Measurements from ENCODE around the gene TSPYL4.

TSPYL4 gene

DNA sequence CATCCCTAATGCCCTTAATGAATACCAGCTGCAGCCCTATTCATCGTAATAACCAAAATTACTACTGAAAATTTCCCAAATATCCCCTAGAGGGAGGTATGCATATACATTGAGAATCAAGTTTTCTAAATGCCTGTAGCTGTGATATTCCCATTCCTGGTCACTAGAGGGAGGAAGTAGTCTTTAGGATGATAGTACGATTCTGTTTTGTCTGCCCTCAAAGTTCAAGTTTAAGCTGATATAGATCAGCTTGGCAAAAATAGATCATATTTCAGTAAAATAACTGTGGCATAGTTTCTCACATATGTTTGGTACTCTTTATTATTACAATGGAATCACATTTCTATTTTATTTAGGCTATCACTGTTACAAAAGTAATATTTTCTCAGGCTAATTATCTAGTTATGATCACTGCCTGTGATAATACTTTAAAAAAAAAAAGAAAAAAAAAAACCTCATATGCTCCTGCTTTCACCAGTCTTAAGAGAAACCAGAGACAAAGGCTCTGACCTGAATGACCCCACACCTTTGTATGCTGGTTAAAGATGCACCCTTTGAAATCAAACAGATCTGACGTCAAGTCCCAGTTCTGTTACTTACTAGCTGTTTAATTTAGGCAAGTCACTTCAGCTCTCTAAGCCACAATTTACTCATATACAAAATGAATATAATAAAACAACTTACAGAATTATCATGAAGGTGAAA is 14.9 kb upstream of the TSPYL4 start:
- no peak for DNase-seq

DNA sequence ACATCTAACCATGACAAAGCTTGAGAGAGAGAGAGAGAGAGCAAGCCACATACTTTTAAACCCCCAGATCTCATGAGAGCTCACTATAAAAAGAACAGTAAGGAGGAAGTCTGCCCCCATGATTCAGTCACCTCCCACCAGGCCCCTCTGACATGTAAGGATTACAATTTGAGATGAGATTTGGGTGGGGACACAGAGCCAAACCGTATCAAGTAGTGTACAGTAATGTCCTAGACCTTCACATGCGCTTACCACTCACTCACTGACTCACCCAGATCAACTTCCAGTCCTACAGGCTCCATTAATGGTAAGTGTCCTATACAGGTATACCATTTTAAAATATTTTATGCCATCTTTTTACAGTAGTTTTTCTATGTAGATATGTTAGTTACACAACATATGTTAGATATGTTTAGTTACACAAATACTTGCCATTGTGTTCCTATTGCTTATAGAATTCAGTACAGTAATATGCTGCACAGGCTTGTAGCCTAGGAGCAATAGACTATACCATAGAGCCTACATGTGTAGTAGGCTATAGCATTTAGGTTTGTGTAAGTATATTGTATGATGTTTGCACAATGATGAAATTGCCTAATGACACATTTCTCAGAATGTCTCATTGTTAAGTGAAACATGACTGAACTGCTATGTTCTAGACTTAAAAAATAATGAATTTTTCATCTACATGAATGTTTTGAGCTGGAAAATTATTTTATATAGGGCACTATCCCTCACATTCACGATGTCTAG is 14.1 kb upstream of the TSPYL4 start:
- DNase-seq: no peak

DNA sequence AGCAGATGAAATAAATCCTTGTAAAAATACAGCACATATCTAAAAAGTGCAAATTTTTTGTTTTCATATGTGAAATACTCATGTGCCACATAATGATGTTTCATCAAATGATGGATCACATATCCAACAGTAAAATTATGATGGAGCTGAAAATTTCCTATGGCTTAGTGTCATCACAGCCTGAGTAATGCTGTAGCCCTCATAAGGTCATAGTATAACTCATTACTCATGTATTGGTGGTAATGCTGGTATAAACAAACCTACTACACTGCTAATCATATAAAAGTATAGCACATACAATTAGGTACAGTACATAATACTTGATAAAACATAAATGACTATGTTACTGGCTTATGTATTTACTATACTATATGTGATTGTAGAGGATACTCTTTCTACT is 12.9 kb upstream of the TSPYL4 start:
- DNase-seq: no peak

DNA sequence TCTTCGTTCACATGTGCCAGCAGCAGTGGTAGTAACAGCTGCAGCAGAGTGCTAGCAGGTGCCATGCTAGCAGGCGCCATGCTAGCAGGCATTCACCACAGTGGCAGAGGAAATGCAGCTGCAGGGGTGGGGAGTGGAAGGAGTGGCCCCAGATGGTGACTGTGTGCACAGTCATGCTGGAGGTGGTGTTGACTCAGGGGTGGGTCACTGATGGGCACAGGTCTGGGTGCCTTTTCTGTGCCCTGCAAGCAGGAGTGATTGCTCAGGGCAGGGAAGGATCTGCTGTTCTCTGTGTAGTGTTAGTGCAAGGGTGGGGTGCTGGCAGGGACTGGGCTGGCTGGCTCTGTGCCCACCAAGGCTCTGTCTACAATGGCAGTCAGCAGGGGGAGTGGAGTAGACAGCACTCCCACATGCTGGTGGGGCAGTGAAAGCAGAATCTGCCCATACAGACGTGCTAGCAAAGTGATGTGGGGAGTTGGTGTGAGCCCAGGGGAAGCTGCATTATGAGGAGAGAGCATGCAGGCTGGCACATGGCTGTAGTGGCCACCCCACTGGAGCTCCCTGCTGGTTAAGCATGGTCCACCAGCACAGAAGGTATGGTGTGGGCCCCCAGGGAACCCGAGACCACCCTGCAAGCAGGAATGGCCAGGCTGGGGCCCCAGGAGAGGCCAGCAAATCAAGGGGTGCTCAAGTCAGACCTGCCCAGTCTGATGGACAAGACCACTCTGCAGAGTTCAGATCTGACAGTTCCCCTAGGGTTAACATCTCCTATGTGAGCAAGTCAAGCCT is 11.4 kb upstream of the TSPYL4 start:
- DNase-seq: no peak

DNA sequence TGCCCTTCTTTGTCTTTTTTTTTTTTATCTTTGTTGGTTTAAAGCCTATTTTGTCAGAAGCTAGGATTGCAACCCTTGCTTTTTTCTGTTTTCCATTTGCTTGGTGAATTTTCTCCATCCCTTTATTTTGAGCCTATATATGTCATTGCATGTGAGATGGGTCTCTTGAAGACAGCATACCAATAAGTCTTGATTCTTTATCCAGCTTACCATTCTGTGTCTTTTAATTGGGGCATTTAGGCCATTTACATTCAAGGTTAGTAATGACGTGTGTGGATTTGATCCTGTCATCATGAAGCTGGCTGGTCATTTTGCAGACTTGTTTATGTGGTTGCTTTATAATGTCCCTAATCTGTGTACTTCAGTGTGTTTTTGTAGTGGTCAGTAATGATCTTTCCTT is 9.5 kb upstream of the TSPYL4 start:
- no peak for DNase-seq

DNA sequence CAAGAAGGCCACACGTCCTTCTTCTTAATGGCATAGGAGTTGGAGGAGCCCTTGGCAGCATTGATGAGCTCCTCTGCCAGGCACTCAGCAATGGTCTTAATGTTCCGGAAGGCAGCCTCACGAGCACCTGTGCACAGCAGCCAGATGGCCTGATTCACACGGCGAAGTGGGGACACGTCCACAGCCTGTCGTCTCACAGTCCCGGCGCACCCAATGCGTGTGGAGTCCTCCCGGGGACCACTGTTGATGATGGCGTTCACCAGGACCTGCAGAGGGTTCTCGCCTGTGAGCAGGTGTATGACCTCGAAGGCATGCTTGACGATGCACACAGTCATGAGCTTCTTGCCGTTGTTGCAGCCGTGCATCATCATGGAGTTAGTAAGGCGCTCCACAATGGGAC is 4.6 kb upstream of the TSPYL4 start:
- no peak for DNase-seq

DNA sequence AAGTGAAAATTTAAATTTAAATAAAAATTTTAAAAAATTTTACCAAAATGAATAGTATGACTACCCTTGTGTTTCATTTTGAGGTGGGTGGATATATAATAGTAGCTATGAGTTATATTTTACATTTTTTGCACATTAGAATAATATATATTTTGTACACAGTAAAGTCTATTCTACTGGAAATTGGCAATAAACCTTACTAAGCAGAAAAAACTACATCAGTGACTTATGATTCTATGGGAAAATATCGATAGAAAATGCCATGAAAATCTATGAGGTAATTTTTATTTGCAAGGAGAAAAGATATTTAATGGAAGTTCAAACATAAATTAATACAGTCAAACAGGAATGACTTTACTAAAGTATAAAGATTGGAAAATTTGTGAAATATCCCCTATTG is 2.8 kb upstream of the TSPYL4 start:
- no peak for DNase-seq

DNA sequence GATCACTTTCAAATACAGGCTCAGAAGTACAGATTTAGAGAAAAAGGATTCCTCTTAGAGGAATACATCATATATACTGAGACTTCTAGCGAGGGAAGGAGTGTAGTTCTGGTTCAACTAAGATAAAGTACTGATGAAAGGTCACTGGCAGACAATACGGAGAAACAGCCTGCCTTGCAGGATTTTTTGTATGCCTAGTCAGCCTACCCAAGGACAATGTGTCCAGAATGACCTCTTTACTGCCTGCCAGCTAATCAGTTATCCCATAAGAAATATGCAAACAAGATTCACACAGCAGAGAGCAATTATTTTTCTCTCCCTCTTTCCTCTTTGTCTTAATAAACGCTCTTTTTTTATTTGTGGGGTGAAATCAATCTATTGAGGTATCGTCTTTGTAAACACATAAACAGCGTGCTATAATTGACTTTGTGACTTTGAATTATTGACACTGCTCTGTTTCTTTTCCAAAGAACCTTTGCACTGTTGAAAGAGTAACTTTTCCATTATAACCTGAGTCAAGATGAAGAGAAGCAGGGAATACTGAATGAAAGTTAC is 1.4 kb upstream of the TSPYL4 start:
- DNase-seq: no peak

DNA sequence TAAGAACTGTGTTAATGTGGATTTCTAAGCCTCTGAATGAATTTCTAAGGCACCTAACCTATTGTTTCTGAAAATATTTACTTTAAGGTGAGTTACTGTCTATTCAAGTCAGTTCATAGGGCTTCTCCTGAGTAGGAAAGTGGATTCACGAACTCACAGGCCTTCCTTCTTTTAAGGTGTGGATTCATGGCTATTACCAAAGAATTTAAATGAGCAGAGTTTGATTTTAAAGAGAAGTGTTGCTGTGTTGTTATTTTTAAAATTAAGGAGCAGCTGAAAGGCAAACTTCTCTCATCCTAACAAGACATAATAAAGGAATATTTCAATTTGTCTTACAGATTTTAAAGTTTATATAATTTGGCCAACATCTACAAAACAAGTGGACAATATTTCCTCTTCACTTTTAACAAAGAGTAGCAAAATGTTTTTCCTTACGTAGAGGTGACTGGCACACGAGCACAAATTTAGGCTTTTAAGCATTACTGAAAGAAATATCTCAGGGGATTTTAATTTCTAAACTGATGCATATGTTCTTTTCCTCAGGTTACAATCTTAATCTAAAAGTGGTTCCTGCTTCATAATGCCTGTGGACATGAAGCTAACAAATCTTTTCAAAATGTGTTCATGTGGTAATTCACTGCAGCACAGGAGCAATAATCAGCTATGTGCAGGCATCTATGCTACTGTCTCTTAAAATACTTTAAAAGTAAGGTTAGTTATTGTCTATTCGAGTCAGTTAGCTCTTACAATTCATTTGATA is 602 bp upstream of the TSPYL4 start:
- DNase-seq: no peak

DNA sequence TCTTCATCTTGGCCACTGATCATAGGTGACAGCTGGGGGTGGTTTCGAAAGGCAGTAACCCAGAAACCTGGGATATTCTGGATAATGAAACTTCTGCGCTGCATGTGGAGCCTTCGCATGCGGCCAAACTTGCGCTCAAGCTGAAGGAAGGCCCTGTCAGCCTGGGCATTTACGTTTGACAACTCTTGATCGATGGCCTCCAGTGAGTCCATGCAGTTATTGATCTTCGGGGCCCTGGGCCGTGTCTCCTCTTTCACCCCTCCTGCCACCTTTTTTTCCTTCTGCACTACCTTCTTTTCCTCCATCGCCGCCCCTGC is 729 bp downstream of the TSPYL4 start:
- no peak for DNase-seq

DNA sequence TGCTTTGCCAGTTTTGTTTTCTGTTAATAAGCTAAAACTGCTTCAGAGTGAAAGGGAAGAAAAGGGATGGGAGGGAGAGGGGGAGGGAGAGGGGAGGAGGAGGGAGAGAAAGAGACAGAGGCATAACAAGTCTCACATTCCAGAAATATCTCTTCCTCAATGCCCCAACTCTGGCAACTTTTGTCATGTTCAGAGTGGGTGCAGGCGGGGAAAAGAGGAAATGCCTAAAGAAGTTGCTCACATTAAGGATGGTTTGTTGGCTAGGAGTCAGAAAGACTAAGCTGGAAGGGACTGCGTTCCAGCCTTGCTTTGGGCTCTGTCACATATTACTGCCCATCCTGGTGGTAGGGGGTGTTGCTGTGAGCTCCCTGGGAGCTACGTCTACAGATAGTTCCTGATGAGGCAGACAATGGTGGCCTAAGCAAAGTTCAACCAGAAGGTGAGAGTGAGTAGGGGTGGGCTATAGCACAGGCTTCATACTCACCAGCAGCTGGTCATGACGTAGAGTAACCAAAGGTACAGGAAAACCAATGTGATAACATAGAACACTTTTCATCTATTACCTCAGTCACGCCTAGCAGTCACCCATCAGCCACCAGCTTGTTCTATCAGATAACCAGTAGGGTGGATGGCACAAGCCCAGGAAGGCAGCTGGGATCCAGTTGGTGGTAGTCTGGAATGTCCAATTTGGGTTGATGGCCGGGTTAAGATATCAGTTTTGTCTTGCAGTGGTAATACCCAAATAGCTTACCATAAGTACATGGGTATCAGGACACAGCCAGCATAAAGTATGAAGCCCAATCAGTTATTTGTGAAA is 2.1 kb downstream of the TSPYL4 start:
- DNase-seq: no peak

DNA sequence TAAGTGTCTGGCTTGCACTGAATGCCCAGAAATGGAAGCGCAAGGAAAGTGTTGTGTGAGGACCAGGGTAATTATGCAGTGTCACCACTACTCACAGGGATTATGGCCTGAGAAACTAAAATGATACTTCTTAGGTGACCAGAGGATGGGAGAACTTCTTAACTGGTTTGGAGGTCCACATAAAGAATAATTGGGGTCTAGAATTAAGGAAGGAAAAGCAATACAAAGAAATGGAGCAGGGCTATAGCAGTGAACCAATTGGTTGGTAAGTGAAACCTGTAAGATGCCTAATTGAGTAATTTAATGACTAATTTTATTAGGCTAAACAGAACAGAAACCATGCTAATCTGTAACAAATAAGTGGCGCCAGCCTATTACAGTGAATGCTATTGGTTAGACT is 5.3 kb downstream of the TSPYL4 start:
- no peak for DNase-seq

DNA sequence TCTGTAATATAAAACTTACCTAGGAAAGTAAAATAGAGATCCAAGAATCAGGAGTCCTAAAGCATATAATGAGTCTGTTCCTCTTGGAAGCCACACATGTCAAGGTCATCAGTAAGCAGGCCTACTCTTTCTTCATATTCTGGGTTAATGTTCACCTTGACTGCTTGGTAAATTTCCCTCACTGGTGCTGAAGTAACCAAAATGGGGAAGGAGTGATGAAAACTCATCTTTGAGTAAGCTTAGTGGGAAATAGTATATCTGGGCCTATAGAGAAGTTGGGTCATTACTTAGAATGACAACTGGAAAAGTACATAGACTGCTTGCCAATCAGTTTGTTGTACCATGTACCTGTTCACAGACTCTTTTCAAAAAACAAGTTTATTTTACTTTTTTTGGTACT is 6.6 kb downstream of the TSPYL4 start:
- no peak for DNase-seq

DNA sequence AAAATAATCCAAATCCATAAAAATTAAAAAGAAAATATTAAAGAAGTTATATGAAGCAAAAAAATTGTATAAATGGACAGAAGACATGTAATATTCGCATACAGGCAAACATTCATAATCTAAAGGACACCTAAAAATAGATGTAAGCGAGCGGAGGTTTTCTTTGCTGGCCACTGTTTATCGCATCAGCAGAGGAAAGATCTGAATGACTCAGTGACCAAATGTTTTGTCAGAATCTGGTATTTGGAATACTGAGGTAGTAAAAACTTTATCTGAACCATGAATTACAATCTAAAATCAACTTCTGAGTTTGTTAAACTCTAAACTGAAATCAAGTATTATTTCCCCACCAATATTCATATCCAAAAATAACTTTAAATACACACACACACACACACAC is 7.8 kb downstream of the TSPYL4 start:
- no peak for DNase-seq

DNA sequence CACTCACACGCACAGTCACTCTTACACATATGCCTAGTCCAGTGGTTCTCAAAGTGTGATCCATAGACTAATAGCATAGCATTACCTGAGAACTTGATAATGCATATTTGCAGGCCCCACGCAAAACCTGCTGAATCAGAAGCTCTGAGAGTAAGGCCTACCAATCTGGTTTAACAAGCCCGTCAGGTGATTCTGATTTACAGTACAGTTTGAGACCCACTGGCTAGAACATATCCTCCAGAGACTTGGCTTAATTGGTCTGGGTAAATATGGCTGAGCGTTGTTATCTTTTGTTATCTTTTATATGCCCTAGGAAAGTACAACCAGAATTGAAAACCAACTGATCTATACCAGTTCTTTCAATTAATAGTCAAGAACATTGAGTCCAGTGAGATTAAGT is 9.6 kb downstream of the TSPYL4 start:
- DNase-seq: no peak

DNA sequence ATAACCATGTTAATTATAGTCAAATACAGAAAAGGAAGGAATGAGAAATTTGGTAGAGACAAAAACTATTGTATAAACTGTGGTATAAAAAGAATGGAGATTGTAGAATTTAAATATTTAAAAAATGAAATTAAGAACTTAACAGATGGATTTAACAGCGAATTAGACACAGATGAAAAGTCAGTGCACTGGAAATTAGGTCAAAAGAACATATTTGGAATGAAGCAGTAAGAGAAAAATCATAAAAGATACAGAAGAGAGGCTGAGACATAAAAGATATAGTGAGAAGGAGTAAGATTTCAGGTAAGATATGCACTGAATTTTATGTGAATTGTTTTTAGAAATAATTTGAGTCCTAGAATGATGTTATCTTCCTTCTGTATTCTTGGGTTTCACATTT is 14.0 kb downstream of the TSPYL4 start:
- DNase-seq: no peak

DNA sequence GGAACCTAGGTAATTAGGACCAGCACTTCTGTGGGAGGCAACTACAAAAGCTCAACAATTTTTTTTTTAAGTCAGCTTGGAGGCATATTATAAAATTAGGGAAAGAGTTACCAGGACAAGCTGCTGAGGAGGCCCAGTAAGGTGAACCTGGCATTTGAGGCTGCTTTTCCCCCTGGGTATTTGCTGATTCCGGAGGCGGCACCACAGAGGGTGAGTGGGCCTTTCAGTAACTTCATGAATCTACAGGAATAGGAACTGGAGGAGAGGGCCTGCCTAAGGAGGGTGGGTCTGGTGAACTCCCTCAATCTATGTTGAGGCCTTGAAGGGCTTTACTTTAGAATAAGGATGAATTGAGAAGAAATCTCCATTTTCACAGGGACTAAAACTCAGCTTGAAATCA is 14.6 kb downstream of the TSPYL4 start:
- DNase-seq: no peak

DNA sequence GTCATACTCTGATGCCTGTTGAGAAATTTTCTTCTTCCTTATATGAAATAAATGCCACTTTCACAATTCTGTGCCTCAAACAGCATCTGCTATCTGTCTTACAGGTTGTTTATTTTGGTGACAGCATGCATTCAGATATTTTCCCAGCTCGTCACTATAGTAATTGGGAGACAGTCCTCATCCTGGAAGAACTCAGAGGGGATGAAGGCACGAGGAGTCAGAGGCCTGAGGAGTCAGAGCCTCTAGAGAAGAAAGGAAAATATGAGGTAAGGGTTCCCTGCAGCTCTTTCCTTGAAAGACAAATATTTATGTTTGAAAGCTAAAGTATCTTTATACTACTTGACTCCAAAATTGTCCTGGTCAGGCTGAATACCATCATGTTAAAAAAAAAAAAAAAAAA is 15.8 kb downstream of the TSPYL4 start:
- DNase-seq: no peak

DNA sequence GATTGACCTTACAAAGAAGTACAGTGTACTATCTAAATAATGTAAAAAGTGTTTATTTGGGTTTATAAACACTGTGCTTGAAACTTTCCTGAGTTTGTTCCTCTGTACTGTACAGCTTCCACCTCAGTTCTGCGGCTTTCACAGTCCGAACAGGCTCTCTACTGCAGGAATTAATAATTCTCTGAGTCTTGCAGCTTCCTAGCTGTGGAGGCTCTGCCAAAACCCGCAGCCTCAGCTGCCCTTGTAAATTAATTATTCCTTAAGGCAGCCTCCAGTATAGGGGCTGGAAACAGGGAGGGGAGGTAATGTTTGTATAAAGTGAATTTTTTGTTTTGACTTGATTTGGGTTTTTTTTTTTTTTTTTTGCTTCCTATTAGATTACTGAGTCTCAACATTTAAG is 19.2 kb downstream of the TSPYL4 start:
- DNase-seq: no peak

DNA sequence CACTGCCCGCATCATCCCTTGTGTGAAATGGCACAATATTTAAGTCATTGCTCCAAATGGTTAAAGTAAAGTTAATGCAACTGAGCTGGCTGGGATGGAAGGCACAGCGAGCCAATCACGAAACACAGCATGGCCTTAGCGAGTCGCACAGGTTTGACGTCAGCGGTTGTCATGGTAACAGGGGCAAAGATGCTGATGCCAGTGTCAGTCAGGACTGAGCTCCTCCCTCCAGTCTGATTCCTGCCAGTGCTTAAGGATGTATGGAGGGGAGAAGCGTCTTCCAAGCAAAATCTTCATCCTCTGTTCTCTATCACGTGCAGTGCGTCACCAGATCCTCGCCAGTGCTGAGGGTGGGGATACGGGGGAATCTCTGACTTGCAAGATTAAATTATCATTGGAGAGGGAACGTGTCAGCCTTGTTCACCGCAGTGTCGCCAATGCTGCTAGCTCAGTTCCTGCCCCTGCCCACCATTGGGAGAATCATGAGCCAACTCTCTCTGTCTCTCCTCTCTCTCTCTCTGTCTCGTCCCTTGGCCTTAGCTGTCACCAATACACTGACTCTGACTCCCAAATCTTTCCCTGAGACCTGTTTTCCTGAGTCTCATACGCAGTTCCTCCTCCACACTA is 24.5 kb downstream of the TSPYL4 start:
- DNase-seq: peak in 1 of 2 donors; percentile 17

DNA sequence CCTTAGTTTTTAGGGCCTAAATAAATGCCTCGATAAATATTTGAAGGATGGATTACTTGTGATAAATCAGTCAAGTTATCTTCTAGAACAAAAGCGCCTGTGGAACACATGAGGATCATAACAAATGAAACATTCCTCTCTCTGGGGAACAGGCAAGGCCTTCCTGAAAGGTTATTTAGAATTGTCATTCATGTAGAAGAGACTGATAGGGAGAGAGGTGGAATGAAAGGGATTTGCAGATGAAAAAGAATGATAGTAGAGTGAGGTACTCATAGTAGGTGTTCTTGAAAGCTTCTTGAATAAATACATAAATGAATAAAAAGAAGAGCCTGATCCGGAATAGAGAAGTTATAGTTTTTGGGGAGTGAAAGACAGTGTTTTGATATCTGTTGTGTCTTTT is 30.5 kb downstream of the TSPYL4 start:
- no peak for DNase-seq

DNA sequence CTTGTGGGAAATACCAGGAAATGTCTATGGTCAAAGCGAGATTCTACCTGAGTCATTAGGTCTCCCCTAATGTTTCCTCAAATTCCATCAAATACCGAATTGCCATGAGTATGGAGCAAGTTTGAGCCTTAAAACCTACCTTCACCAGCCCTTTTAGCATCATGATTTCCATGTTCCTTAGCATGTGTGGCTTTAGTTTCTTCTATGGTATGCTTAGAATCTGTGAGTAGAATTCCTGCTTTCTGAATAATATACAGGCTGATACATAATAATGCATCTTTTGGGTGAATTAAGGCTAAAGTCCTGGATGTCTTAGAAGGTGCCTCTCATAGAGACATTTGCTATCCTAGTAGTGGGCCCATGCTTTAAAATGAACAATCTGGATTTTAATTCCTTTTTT is 32.0 kb downstream of the TSPYL4 start:
- DNase-seq: no peak
